Subcutaneous abdominal adipose tissue (tissue), 5 donors: ENCODE measurements around the gene IRAG1.
A peak's percentile ranks its signal among the peaks of the same experiment; 100 is the strongest.

Source experiments
- H3K27ac ChIP-seq: one replicate; pipeline ENCODE4 v1.7.0; 2013; ENCODE audit warnings: low read depth, mild to moderate bottlenecking, inconsistent platforms, low read length, moderate library complexity
- H3K27me3 ChIP-seq, 5 donors: one replicate each; pipeline ENCODE4 v1.7.0; 2013; ENCODE audit warnings: low read length in 5 of 5, inconsistent platforms in 1 of 5; ENCODE audit not compliant: control insufficient read depth in 5 of 5, insufficient read depth in 4 of 5
- H3K36me3 ChIP-seq, 5 donors: one replicate each; pipeline ENCODE4 v1.7.0; 2013; ENCODE audit warnings: low read length in 5 of 5; ENCODE audit not compliant: control insufficient read depth in 5 of 5, insufficient read depth in 5 of 5
- H3K4me1 ChIP-seq, 5 donors: one replicate each; pipeline ENCODE4 v1.7.0; 2013; ENCODE audit warnings: low read length in 5 of 5, mild to moderate bottlenecking in 3 of 5, moderate library complexity in 1 of 5; ENCODE audit not compliant: control insufficient read depth in 5 of 5, insufficient read depth in 5 of 5
- H3K4me3 ChIP-seq, 5 donors: one replicate each; pipeline ENCODE4 v1.7.0; 2013; ENCODE audit warnings: low read length in 5 of 5, low read depth in 1 of 5
- H3K9ac ChIP-seq, 5 donors: one replicate each; pipeline ENCODE4 v1.7.0; 2013; ENCODE audit warnings: low read length in 5 of 5, mild to moderate bottlenecking in 4 of 5, moderate library complexity in 3 of 5
- H3K9me3 ChIP-seq, 5 donors: one replicate each; pipeline ENCODE4 v1.7.0; 2013; ENCODE audit warnings: low read length in 5 of 5; ENCODE audit not compliant: control insufficient read depth in 5 of 5
- donor health status: healthy.
- donor health status: healthy.
- donor health status: healthy.
- donor health status: healthy.
- donor health status: healthy.

The IRAG1 gene

GRCh38 chr11:10659339-10660216 is 34.0 kb downstream of the IRAG1 start:
- H3K4me1 ChIP-seq = peaks cover 9 to 63% (median 49%) of the 10 kb centered on the region in 5 donors
- H3K9ac ChIP-seq = peak overlapping the region in 1 of 5 donors; percentile 31
- no peaks in the 10 kb centered on the region for H3K9me3 ChIP-seq
- H3K4me3 ChIP-seq = no peak overlapping the region
- no peaks in the 10 kb centered on the region for H3K36me3 ChIP-seq
- H3K27me3 ChIP-seq = no peaks in the 10 kb centered on the region
- peak overlapping the region; percentile 66 for H3K27ac ChIP-seq

GRCh38 chr11:10658621-10659338 is 34.8 kb downstream of the IRAG1 start:
- H3K27ac ChIP-seq = peak overlapping the region; percentile 66
- H3K36me3 ChIP-seq = no peaks in the 10 kb centered on the region
- no peaks in the 10 kb centered on the region for H3K9me3 ChIP-seq
- H3K4me1 ChIP-seq = peaks cover 9 to 60% (median 48%) of the 10 kb centered on the region in 5 donors
- H3K9ac ChIP-seq = no peak overlapping the region
- H3K4me3 ChIP-seq = no peak overlapping the region
- no peaks in the 10 kb centered on the region for H3K27me3 ChIP-seq

- no peak overlapping the region for H3K9ac ChIP-seq
- no peaks in the 10 kb centered on the region for H3K9me3 ChIP-seq
- no peaks in the 10 kb centered on the region for H3K27me3 ChIP-seq
- no peaks in the 10 kb centered on the region for H3K36me3 ChIP-seq
- peak overlapping the region; percentile 17 for H3K27ac ChIP-seq
- H3K4me1 ChIP-seq = peaks cover 9 to 59% (median 46%) of the 10 kb centered on the region in 5 donors
- H3K4me3 ChIP-seq = peak overlapping the region in 3 of 5 donors; percentile 3 to 47 (median 26)
Measured at GRCh38 chr11:10657308-10658271, 36.0 kb downstream of the IRAG1 start.

GRCh38 chr11:10655943-10656576 is 37.5 kb downstream of the IRAG1 start:
- Histone ChIP-seq H3K4me3 (no peak overlapping the region), H3K27me3 (no peaks in the 10 kb centered on the region), H3K36me3 (no peaks in the 10 kb centered on the region), H3K9me3 (no peaks in the 10 kb centered on the region), H3K27ac (no peak overlapping the region), H3K4me1 (peaks cover 9 to 59% (median 46%) of the 10 kb centered on the region in 5 donors), H3K9ac (no peak overlapping the region)

- H3K9me3 ChIP-seq = no peaks in the 10 kb centered on the region
- H3K9ac ChIP-seq = peak overlapping the region in 1 of 5 donors; percentile 16
- H3K4me1 ChIP-seq = peaks cover 9 to 59% (median 46%) of the 10 kb centered on the region in 5 donors
- no peaks in the 10 kb centered on the region for H3K27me3 ChIP-seq
- no peak overlapping the region for H3K4me3 ChIP-seq
- H3K27ac ChIP-seq = no peak overlapping the region
- no peaks in the 10 kb centered on the region for H3K36me3 ChIP-seq
Measured at GRCh38 chr11:10655227-10655626, 38.3 kb downstream of the IRAG1 start.

DNA sequence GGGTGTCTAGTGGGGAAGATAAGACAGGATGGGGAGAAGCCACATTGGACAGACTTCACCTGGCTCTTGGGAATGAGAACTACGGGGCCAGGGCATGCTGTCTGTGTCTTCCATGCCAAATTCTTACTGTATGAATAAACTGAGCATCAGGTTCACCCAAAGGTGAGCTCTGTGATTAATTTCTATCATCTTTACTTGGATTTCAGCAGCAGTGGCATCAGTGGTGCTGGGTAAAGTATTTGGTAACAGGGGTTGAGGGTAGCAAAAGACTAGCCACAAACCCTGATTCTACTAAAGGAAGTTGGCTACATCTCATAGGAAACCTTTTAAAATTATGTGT is 38.8 kb downstream of the IRAG1 start:
- no peak overlapping the region for H3K27ac ChIP-seq
- no peaks in the 10 kb centered on the region for H3K36me3 ChIP-seq
- H3K9ac ChIP-seq = no peak overlapping the region
- H3K4me3 ChIP-seq = no peak overlapping the region
- H3K9me3 ChIP-seq = no peaks in the 10 kb centered on the region
- H3K27me3 ChIP-seq = no peaks in the 10 kb centered on the region
- H3K4me1 ChIP-seq = peaks cover 9 to 56% (median 45%) of the 10 kb centered on the region in 5 donors

DNA sequence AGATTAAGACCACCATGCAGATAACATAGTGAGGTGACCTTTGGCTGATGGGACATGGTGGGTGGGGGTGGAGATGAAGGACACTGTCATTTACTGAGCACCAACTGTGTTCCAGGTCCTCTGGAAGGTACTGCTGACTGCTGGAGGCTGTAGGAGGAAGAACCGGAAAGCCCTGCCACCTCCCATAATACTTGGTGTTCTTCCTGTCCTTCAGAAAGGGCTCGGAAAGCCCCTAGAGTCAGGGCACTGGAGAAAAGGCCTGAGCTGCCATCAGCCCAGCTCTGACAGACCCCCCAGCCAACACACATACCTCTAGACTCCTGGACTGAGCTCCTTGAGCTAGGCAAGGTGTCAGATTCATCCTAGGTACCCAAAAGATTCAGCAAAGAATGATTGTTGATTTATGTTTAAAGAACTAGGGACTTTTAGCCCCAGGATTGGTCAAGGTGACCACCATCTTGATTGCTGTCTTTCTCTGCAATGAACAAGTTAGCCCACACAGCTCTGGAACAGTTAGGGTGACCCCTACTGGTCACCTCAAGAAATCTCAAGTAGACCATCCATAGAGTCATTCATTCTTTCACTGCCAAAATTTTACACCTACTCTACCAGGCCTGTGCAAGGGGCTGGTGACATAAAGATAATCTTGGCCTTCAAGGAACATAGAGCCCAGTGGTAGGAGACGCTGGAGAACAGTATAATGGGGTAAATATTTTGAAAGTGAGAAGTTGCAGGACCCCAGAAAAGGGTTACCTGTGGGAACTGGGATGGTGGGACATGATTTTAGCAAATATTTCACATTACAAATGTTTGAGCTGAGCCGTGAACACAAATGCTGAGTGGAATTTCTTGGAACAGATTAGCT is 39.4 kb downstream of the IRAG1 start:
- Histone ChIP-seq H3K27me3 (no peaks in the 10 kb centered on the region), H3K9ac (no peak overlapping the region), H3K4me1 (peaks cover 7 to 50% (median 39%) of the 10 kb centered on the region in 5 donors), H3K4me3 (no peak overlapping the region), H3K9me3 (no peaks in the 10 kb centered on the region), H3K27ac (no peak overlapping the region), H3K36me3 (no peaks in the 10 kb centered on the region)

DNA sequence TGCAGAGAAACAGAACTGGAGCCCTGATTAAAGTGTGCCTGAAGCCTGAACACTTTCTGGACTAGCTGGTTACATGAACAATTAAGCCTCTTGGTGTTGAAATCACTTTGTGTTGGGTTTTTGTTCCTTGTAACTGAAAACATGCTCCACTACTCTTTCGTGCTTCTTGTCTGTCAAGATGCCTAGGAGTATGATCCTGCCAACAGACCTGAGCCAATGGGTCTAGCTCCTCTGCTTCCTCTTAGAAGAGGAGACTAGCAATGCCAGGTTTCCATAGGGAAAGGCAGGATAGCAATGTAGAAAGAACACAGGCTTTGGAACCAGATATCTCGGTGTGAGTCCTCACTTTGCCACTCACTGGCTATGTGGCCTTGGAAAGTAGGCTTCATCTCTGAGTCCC is 40.3 kb downstream of the IRAG1 start:
- no peaks in the 10 kb centered on the region for H3K27me3 ChIP-seq
- H3K27ac ChIP-seq = no peak overlapping the region
- H3K9ac ChIP-seq = no peak overlapping the region
- no peaks in the 10 kb centered on the region for H3K36me3 ChIP-seq
- peaks cover 3 to 41% (median 29%) of the 10 kb centered on the region in 5 donors for H3K4me1 ChIP-seq
- no peaks in the 10 kb centered on the region for H3K9me3 ChIP-seq
- H3K4me3 ChIP-seq = no peak overlapping the region
